SK-N-SH (cell line): Measurements from ENCODE around the gene GLE1. TPM values are rescaled to one million over a fixed set of nuclear protein-coding genes. Genes with fewer than 3 reads are reported as not detected.

ENCODE experiments used
- CTCF ChIA-PET: fragments of 300-600, 350-600 bp; formaldehyde crosslinking; extraction: SDS; loops from one replicate; lab custom pipeline; 2021; lab: Yijun Ruan, JAX
- POLR2A ChIA-PET: fragments of 350-600 bp; sonication (Branson Sonifier 250); formaldehyde crosslinking; extraction: SDS; loops from one replicate; lab custom pipeline; 2020; ENCODE audit warnings: antibody characterized with exemption, inconsistent platforms; lab: Yijun Ruan, JAX
- DNase-seq: peaks from one replicate; pipeline ENCODE4 v3.0.0; 2012
- H2AFZ ChIP-seq: fragments of 200-600 bp; sonication (generic); 2 replicates; pipeline ENCODE4 v1.8.1; 2016; ENCODE audit warnings: antibody characterized with exemption, mild to moderate bottlenecking, low read depth
- H3F3A ChIP-seq: fragments of 200-600 bp; sonication (generic); replicated peaks from 2 replicates; pipeline ENCODE3; 2016; ENCODE audit warnings: antibody characterized with exemption, mild to moderate bottlenecking; ENCODE audit not compliant: insufficient read depth
- H3K27ac ChIP-seq, 2 experiments: fragments of 200-500 bp in 1 of 2; fragments of 200-600 bp in 1 of 2; sonication (Bioruptor generic) in 1 of 2; sonication (generic), shearing (Covaris generic) in 1 of 2; 2 replicates each; pipeline versions ENCODE4 v1.5.1 to v1.6.1; 2014 to 2016; ENCODE audit warnings: low read depth in 2 of 2, inconsistent platforms in 1 of 2, low read length in 1 of 2, mild to moderate bottlenecking in 1 of 2, mixed read lengths in 1 of 2
- H3K27me3 ChIP-seq: fragments of 200-600 bp; sonication (generic), shearing (Covaris generic); 2 replicates; pipeline ENCODE4 v1.6.1; 2016; ENCODE audit warnings: mixed run types; ENCODE audit not compliant: insufficient read depth
- H3K36me3 ChIP-seq, 2 experiments: fragments of 200-500 bp in 1 of 2; fragments of 200-600 bp in 1 of 2; sonication (Bioruptor generic) in 1 of 2; sonication (generic) in 1 of 2; replicated peaks in 1 of 2; 2 replicates each; pipeline versions ENCODE3 to v1.5.1; 2014 to 2016; ENCODE audit warnings: low read length in 1 of 2, mild to moderate bottlenecking in 1 of 2; ENCODE audit not compliant: insufficient read depth in 2 of 2, control insufficient read depth in 1 of 2
- H3K4me1 ChIP-seq, 2 experiments: fragments of 200-500 bp in 1 of 2; fragments of 200-600 bp in 1 of 2; sonication (Bioruptor generic) in 1 of 2; sonication (generic), shearing (Covaris generic) in 1 of 2; 2 replicates each; pipeline versions ENCODE4 v1.5.1 to v1.6.1; 2014 to 2016; ENCODE audit warnings: low read depth in 1 of 2, low read length in 1 of 2, mixed run types in 1 of 2; ENCODE audit not compliant: insufficient read depth in 2 of 2, control insufficient read depth in 1 of 2
- H3K4me2 ChIP-seq: fragments of 200-600 bp; sonication (generic), shearing (Covaris generic); 2 replicates; pipeline ENCODE4 v1.6.1; 2017; ENCODE audit warnings: mixed run types
- H3K4me3 ChIP-seq, 2 experiments: fragments of 200-500 bp in 1 of 2; fragments of 200-600 bp in 1 of 2; sonication (Bioruptor generic) in 1 of 2; sonication (generic), shearing (Covaris generic) in 1 of 2; 2 replicates each; pipeline versions ENCODE4 v1.5.1 to v1.8.1; 2014 to 2016; ENCODE audit warnings: low read depth in 2 of 2, inconsistent platforms in 1 of 2, low read length in 1 of 2, mild to moderate bottlenecking in 1 of 2, mixed read lengths in 1 of 2, moderate library complexity in 1 of 2
- H3K79me2 ChIP-seq: fragments of 200-600 bp; sonication (generic); 2 replicates; pipeline ENCODE4 v1.8.1; 2017; ENCODE audit warnings: mild to moderate bottlenecking; ENCODE audit not compliant: insufficient read depth
- H3K9ac ChIP-seq: fragments of 200-600 bp; sonication (generic); 2 replicates; pipeline ENCODE4 v1.6.1; 2017; ENCODE audit warnings: mixed run types
- H3K9me2 ChIP-seq: fragments of 200-600 bp; sonication (generic); 2 replicates; pipeline ENCODE4 v1.6.1; 2017; ENCODE audit warnings: mixed run types
- H3K9me3 ChIP-seq: fragments of 200-600 bp; sonication (generic); 2 replicates; pipeline ENCODE4 v1.6.1; 2017; ENCODE audit warnings: mixed run types, mild to moderate bottlenecking, moderate library complexity
- H4K20me1 ChIP-seq: fragments of 200-600 bp; sonication (generic); 2 replicates; pipeline ENCODE4 v1.6.1; 2017; ENCODE audit warnings: mild to moderate bottlenecking, mixed run types; ENCODE audit not compliant: insufficient read depth
- ELF1 ChIP-seq: IDR thresholded peaks from 2 replicates; pipeline ENCODE4 v1.4.0; 2012
- EP300 ChIP-seq, 2 experiments: IDR thresholded peaks; 2 replicates each; pipeline versions ENCODE4 v1.4.0 to v1.6.1; 2012; ENCODE audit warnings: borderline replicate concordance in 1 of 2, low read depth in 1 of 2, low read length in 1 of 2
- EZH2phosphoT487 ChIP-seq: fragments of 200-600 bp; sonication (generic); IDR thresholded peaks from 2 replicates; pipeline ENCODE4 v1.6.1; 2017; ENCODE audit warnings: low read depth, mixed run types, mild to moderate bottlenecking, antibody characterized with exemption, moderate library complexity, borderline replicate concordance
- FOSL2 ChIP-seq: IDR thresholded peaks from 2 replicates; pipeline ENCODE4 v1.4.0; 2012; ENCODE audit warnings: low read depth, mild to moderate bottlenecking, moderate library complexity, borderline replicate concordance
- FOXJ3 ChIP-seq: sonication (generic); formaldehyde crosslinking; IDR thresholded peaks from 2 replicates; pipeline ENCODE4 v1.5.1; 2020; ENCODE audit warnings: mild to moderate bottlenecking, missing genetic modification reagents
- FOXM1 ChIP-seq: IDR thresholded peaks from 2 replicates; pipeline ENCODE4 v1.4.0; 2012; ENCODE audit warnings: low read depth, mild to moderate bottlenecking
- GABPA ChIP-seq: IDR thresholded peaks from 2 replicates; pipeline ENCODE4 v1.4.0; 2012; ENCODE audit warnings: low read depth, mild to moderate bottlenecking
- IRF3 ChIP-seq: fragments of 150-350 bp; IDR thresholded peaks from 2 replicates; pipeline ENCODE4 v1.6.1; 2016; ENCODE audit warnings: mild to moderate bottlenecking, low read depth, low read length
- JUND ChIP-seq: IDR thresholded peaks from 2 replicates; pipeline ENCODE4 v1.4.0; 2012
- MAX ChIP-seq: IDR thresholded peaks from 2 replicates; pipeline ENCODE4 v1.4.0; 2012; ENCODE audit warnings: low read depth
- MXI1 ChIP-seq: IDR thresholded peaks from 2 replicates; pipeline ENCODE4 v1.6.1; 2012; ENCODE audit warnings: mild to moderate bottlenecking, low read depth, low read length, improper control_type of control experiment
- NFIC ChIP-seq: IDR thresholded peaks from 2 replicates; pipeline ENCODE4 v1.4.0; 2012; ENCODE audit warnings: borderline replicate concordance
- NRF1 ChIP-seq: IDR thresholded peaks from 2 replicates; pipeline ENCODE4 v1.6.1; 2012; ENCODE audit warnings: low read depth, mild to moderate bottlenecking, low read length
- PBX3 ChIP-seq: IDR thresholded peaks from 2 replicates; pipeline ENCODE4; 2012
- POLR2AphosphoS5 ChIP-seq: IDR thresholded peaks from 2 replicates; pipeline ENCODE4 v1.6.1; 2012; ENCODE audit warnings: low read depth, low read length
- RAD21 ChIP-seq: IDR thresholded peaks from 2 replicates; pipeline ENCODE4 v1.6.1; 2012; ENCODE audit warnings: mild to moderate bottlenecking, low read length
- REST ChIP-seq: IDR thresholded peaks from 2 replicates; pipeline ENCODE4 v1.6.1; 2012; ENCODE audit warnings: mild to moderate bottlenecking, low read depth, low read length, moderate library complexity
- RXRA ChIP-seq: IDR thresholded peaks from 2 replicates; pipeline ENCODE4 v1.4.0; 2012; ENCODE audit warnings: low read depth, mild to moderate bottlenecking, borderline replicate concordance
- SIN3A ChIP-seq: IDR thresholded peaks from 2 replicates; pipeline ENCODE4 v1.6.1; 2012; ENCODE audit warnings: low read depth, mild to moderate bottlenecking, low read length, moderate library complexity, borderline replicate concordance
- SMC3 ChIP-seq: IDR thresholded peaks from 2 replicates; pipeline ENCODE4 v1.6.1; 2012; ENCODE audit warnings: low read depth, low read length, improper control_type of control experiment
- TEAD4 ChIP-seq: IDR thresholded peaks from 2 replicates; pipeline ENCODE4 v1.4.0; 2012; ENCODE audit warnings: mild to moderate bottlenecking, borderline replicate concordance; ENCODE audit not compliant: insufficient read depth
- USF1 ChIP-seq: IDR thresholded peaks from 2 replicates; pipeline ENCODE4 v1.4.0; 2012; ENCODE audit warnings: low read depth, borderline replicate concordance
- USF2 ChIP-seq: fragments of 150-350 bp; IDR thresholded peaks from 2 replicates; pipeline ENCODE4 v1.6.1; 2017; ENCODE audit warnings: antibody characterized with exemption, low read length, low read depth, borderline replicate concordance
- YY1 ChIP-seq: IDR thresholded peaks from 2 replicates; pipeline ENCODE4 v1.4.0; 2012; ENCODE audit warnings: low read depth, mild to moderate bottlenecking
- WGBS: methylation state at CpG from one replicate; pipeline ENCODE4 v1.1.6; 2017; ENCODE audit warnings: low lambda C conversion rate; 5-methylcytosine and 5-hydroxymethylcytosine counted together
- polyA plus RNA-seq, 3 experiments: library from polyadenylated mRNA; depleted of rRNA; stranded (reverse); fragments of >200 nt; gene quantifications; 2 replicates each; pipeline ENCODE4 v1.2.3, GENCODE V29; 2012

Gene GLE1
- polyA plus RNA-seq, 1 of the 3 experiments (the other 2 are of a cell fraction) = 13.8 TPM

- TF ChIP-seq SMC3 = no peak
- TF ChIP-seq FOXJ3 (CRISPR knock-in tag) = no peak
- peak; percentile 88 for TF ChIP-seq MAX
- TF ChIP-seq USF2 = no peak
- peak; percentile 87 for TF ChIP-seq ELF1
- TF ChIP-seq RXRA = no peak
- no peak for TF ChIP-seq TEAD4
- TF ChIP-seq NRF1 = peak; percentile 87
- no peak for TF ChIP-seq EP300 (IDR thresholded peaks at IDR 0.05; ENCODE audit: borderline replicate concordance in 1 of 2, low read depth in 1 of 2, low read length in 1 of 2)
- peak; percentile 82 for TF ChIP-seq MXI1
- TF ChIP-seq SIN3A = peak; percentile 58; the same call in 1 of the 2 replicates
- TF ChIP-seq EZH2phosphoT487 = no peak
- TF ChIP-seq RAD21 = no peak
- TF ChIP-seq PBX3 = no peak
Measured at GRCh38 chr9:128504485-128505413, at the start of gene GLE1 (continued).

GRCh38 chr9:128454991-128455390 is 49.5 kb upstream of the GLE1 start:
- no peaks in the 10 kb centered on the region for H3K27me3 ChIP-seq
- no peak overlapping the region for H3K4me2 ChIP-seq
- H4K20me1 ChIP-seq = no peaks in the 10 kb centered on the region
- no peaks in the 10 kb centered on the region for H3F3A ChIP-seq
- peaks cover 35% of the 10 kb centered on the region for H3K79me2 ChIP-seq
- no peaks in the 10 kb centered on the region for H3K9me2 ChIP-seq
- H3K36me3 ChIP-seq = peaks cover 2 to 11% of the 10 kb centered on the region in 2 experiments
- no peak overlapping the region for H3K9ac ChIP-seq
- H3K27ac ChIP-seq = peak overlapping the region in 1 of 2 experiments; percentile 84; a peak in 1 of 4 replicates
- CTCF ChIA-PET = interaction anchor here (1.0 to 1.3 kb wide), 4 partner anchors 13 to 93 kb away, joined by 3 to 4 read pairs (median 3); no protein-coding TSS in a partner anchor
- no peak for DNase-seq
- H2AFZ ChIP-seq = no peak overlapping the region
- H3K9me3 ChIP-seq = no peaks in the 10 kb centered on the region
- peaks cover 3 to 9% of the 10 kb centered on the region in 2 experiments; a peak in 1 of 4 replicates for H3K4me1 ChIP-seq
- POLR2A ChIA-PET = no interaction called here
- WGBS = 94% methylated on average over 13 of the region's 14 CpGs
- H3K4me3 ChIP-seq = no peak overlapping the region
- TF ChIP-seq FOSL2 (no peak), EP300 (IDR thresholded peaks at IDR 0.05; ENCODE audit: borderline replicate concordance in 1 of 2, low read depth in 1 of 2, low read length in 1 of 2) (no peak), NFIC (no peak), USF1 (no peak), JUND (no peak), POLR2AphosphoS5 (no peak), NRF1 (no peak), FOXM1 (no peak), IRF3 (no peak), SIN3A (no peak), ELF1 (no peak), REST (no peak), SMC3 (no peak), GABPA (no peak), YY1 (no peak)
